Transverse colon (tissue), 4 donors: Measurements from ENCODE around the gene MAP3K14. TPM values are rescaled to one million over a fixed set of nuclear protein-coding genes. Genes with fewer than 3 reads are reported as not detected.

ENCODE experiments used
- DNase-seq: peaks from one replicate; pipeline ENCODE4 v3.0.0-alpha.2; 2019
- H3K27ac ChIP-seq, 4 donors: fragments of 200-600 bp; sonication (generic); 2 replicates each; pipeline ENCODE4 v1.5.1; 2016 to 2018; ENCODE audit warnings: inconsistent platforms in 4 of 4
- H3K27me3 ChIP-seq: fragments of 200-600 bp; sonication (generic); 2 replicates; pipeline ENCODE4 v1.5.1; 2017; ENCODE audit warnings: inconsistent platforms
- H3K36me3 ChIP-seq, 4 donors: fragments of 200-600 bp; sonication (generic); 2 replicates each; pipeline ENCODE4 v1.5.1; 2017 to 2019; ENCODE audit warnings: inconsistent platforms in 4 of 4
- H3K4me1 ChIP-seq, 4 donors: fragments of 200-600 bp; sonication (generic); 2 replicates each; pipeline ENCODE4 v1.5.1; 2017 to 2020; ENCODE audit warnings: inconsistent platforms in 4 of 4
- H3K4me3 ChIP-seq, 4 donors: fragments of 200-600 bp; sonication (generic); 1 replicate in 1 of 4; 2 replicates in 3 of 4; pipeline versions ENCODE4 v1.5.1 to v1.6.1; 2017 to 2019; ENCODE audit warnings: inconsistent platforms in 4 of 4
- H3K9me3 ChIP-seq, 2 donors: fragments of 200-600 bp; sonication (generic); 2 replicates each; pipeline ENCODE4 v1.5.1; 2017 to 2019; ENCODE audit warnings: inconsistent platforms in 2 of 2
- CTCF ChIP-seq, 5 experiments: fragments of 200-600 bp in 3 of 5; fragments of 450-650 bp in 2 of 5; sonication (generic) in 3 of 5; IDR thresholded peaks; 1 replicate in 2 of 5; 2 replicates in 3 of 5; pipeline ENCODE4 v1.5.1; 2016 to 2017; ENCODE audit warnings: antibody characterized with exemption in 5 of 5, inconsistent platforms in 3 of 5, mild to moderate bottlenecking in 2 of 5, moderate library complexity in 1 of 5
- EP300 ChIP-seq: sonication (generic); formaldehyde crosslinking; IDR thresholded peaks from one replicate; pipeline ENCODE4 v1.6.1; 2017; ENCODE audit warnings: antibody characterized with exemption, low read depth
- POLR2A ChIP-seq: fragments of 450-650 bp; IDR thresholded peaks from one replicate; pipeline ENCODE4 v1.6.1; 2016; ENCODE audit warnings: antibody characterized with exemption, mild to moderate bottlenecking, moderate library complexity
- POLR2AphosphoS5 ChIP-seq, 3 donors: sonication (generic); formaldehyde crosslinking; IDR thresholded peaks; one replicate each; pipeline ENCODE4 v1.6.1; 2016; ENCODE audit warnings: antibody characterized with exemption in 3 of 3
- WGBS, 2 donors: methylation state at CpG; one replicate each; pipeline ENCODE4 v1.1.5; 2018; ENCODE audit warnings: low coverage in 1 of 2; 5-methylcytosine and 5-hydroxymethylcytosine counted together
- in situ Hi-C, 4 donors: fragments of 200-750 bp; cut with MboI; loops; one replicate each; pipeline versions ENCODE4 v1.15.0 to v1.15.1; 2017; ENCODE audit warnings: low sequenced_read_pairs in 3 of 4, low pct_ligation_motif_present in 1 of 4, low pct_unique_long_range_greater_than_20kb in 1 of 4
- intact Hi-C: fragments of 100-400 bp; cut with DNase I; formaldehyde crosslinking; loops from one replicate; pipeline ENCODE4 v1.15.1; 2023; ENCODE audit warnings: low total_unique reads
- total RNA-seq, 4 donors: library from RNA; depleted of rRNA; stranded (reverse); fragments of >200 nt; gene quantifications; one replicate each; pipeline ENCODE4 v1.1.0, GENCODE V29; 2016

MAP3K14 gene
- total RNA-seq, 4 donors from 2014 or later, result 13.0 to 33.7 (median 18.7) TPM

GRCh38 chr17:45233423-45233924, 83.3 kb downstream of the MAP3K14 start:
- no peak for DNase-seq
- Histone ChIP-seq H3K27me3 (no peaks in the 10 kb centered on the region), H3K36me3 (no peaks in the 10 kb centered on the region), H3K9me3 (no peaks in the 10 kb centered on the region), H3K27ac (no peak overlapping the region), H3K4me1 (peaks cover 2 to 24% (median 8%) of the 10 kb centered on the region in 4 donors), H3K4me3 (no peak overlapping the region)
- intact Hi-C loops, result no loop called here
- 87 to 92% methylated on average over 4 to 8 of the region's 8 CpGs for WGBS, 2 donors
- TF ChIP-seq POLR2AphosphoS5 (IDR thresholded peaks at IDR 0.05), result no peak
- TF ChIP-seq CTCF (IDR thresholded peaks at IDR 0.05), result no peak
- TF ChIP-seq POLR2A, result no peak
- TF ChIP-seq EP300, result no peak
- in situ Hi-C loops, result no loop called here

DNA sequence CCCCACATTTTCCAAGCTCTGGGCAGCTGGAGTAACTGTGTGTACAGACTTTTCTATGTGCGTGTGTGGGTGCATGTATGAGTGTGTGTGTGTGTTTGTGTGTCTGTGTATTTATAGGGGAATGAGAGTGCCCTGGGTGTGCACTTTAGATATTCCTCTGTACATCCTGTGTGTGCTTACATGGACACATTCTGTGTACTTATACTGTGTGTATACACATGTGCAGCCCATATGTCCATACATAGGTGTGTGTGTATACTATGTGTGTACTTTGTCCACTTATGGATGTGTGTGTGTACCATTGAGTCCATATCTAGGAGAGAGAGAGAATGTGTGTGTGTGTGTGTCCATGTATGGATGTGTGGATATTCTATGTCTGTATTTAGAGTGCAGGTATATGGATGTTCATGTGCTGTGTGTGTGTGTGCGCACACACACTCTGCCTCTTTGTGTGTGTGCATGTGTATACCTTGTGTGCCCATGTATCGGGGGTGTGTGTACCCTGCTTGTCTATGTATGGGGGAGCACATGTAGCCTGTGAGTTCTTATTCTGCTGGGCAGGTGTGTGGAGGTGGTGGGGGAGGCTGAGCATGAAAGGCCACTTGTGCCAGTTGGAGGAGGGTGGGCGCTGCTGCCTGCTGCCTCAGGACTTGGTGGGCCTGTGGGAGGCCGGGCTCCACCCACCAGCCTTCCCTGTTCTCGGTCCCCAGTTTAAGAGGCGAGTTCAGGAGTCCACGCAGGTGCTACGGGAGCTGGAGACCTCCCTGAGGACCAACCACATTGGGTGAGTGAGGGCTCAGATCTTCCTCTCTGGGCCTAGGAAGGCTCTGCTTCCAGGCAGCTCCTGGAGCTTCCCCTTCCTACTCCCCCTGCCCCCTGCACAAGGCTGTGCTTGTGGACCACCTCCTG, 84.1 kb downstream of the MAP3K14 start:
- DNase-seq, result no peak
- H3K9me3 ChIP-seq, result no peaks in the 10 kb centered on the region
- H3K36me3 ChIP-seq, result no peaks in the 10 kb centered on the region
- in situ Hi-C loops (no loop called here), intact Hi-C loops (no loop called here)
- no peak for TF ChIP-seq CTCF (IDR thresholded peaks at IDR 0.05)
- no peak for TF ChIP-seq EP300
- TF ChIP-seq POLR2AphosphoS5 (IDR thresholded peaks at IDR 0.05), result no peak
- no peak for TF ChIP-seq POLR2A
- H3K4me1 ChIP-seq, result peaks cover 8 to 31% (median 15%) of the 10 kb centered on the region in 4 donors
- H3K4me3 ChIP-seq, result no peak overlapping the region
- H3K27me3 ChIP-seq, result no peaks in the 10 kb centered on the region
- no peak overlapping the region for H3K27ac ChIP-seq
- 50 to 89% methylated on average over 1 to 9 of the region's 9 CpGs for WGBS, 2 donors

- no peaks in the 10 kb centered on the region for H3K27me3 ChIP-seq
- H3K4me3 ChIP-seq, result no peak overlapping the region
- H3K27ac ChIP-seq, result peak overlapping the region in 2 of 4 donors; percentile 37 to 84
- peaks cover 8 to 42% (median 27%) of the 10 kb centered on the region in 4 donors for H3K4me1 ChIP-seq
- no peaks in the 10 kb centered on the region for H3K36me3 ChIP-seq
- no peaks in the 10 kb centered on the region for H3K9me3 ChIP-seq
- WGBS, 2 donors, result 76 to 90% methylated on average over 4 to 19 of the region's 19 CpGs
- in situ Hi-C loops (no loop called here), intact Hi-C loops (no loop called here)
- no peak for TF ChIP-seq POLR2A
- TF ChIP-seq EP300, result no peak
- no peak for TF ChIP-seq POLR2AphosphoS5 (IDR thresholded peaks at IDR 0.05)
- TF ChIP-seq CTCF (IDR thresholded peaks at IDR 0.05), result peak; percentile 23 to 41 (median 37)
- DNase-seq, result peak; percentile 50
Observed at GRCh38 chr17:45231481-45232116, 85.2 kb downstream of the MAP3K14 start.
